ENCODE data around the gene SATB1. TPM values are rescaled to one million over a fixed set of nuclear protein-coding genes. Genes with fewer than 3 reads are reported as not detected.

SATB1 gene
- total RNA-seq, 1 experiment from 2014 or later, result 2.6 TPM

GRCh38 chr3:18402239-18402799 is 22.8 kb downstream of the SATB1 start:
- DNase-seq (ENCODE audit: low read depth), result no peak

GRCh38 chr3:18401300-18401961 is 23.7 kb downstream of the SATB1 start:
- DNase-seq (ENCODE audit: low read depth), result no peak

GRCh38 chr3:18398448-18398847 is 26.7 kb downstream of the SATB1 start:
- no peak for DNase-seq (ENCODE audit: low read depth)

GRCh38 chr3:18396428-18396827 is 28.7 kb downstream of the SATB1 start:
- DNase-seq (ENCODE audit: low read depth), result no peak

GRCh38 chr3:18394384-18394995 is 30.6 kb downstream of the SATB1 start:
- DNase-seq (ENCODE audit: low read depth), result no peak

- peak; percentile 8 for DNase-seq (ENCODE audit: low read depth)
These were observed 31.2 kb downstream of the SATB1 start for GRCh38 chr3:18393906-18394305.

- no peak for DNase-seq (ENCODE audit: low read depth)
These were observed 35.0 kb downstream of the SATB1 start for GRCh38 chr3:18390024-18390660.

GRCh38 chr3:18389108-18389733 is 35.9 kb downstream of the SATB1 start:
- peak; percentile 5 for DNase-seq (ENCODE audit: low read depth)

GRCh38 chr3:18386274-18386890 is 38.8 kb downstream of the SATB1 start:
- no peak for DNase-seq (ENCODE audit: low read depth)

GRCh38 chr3:18385706-18386105 is 39.4 kb downstream of the SATB1 start:
- no peak for DNase-seq (ENCODE audit: low read depth)

- DNase-seq (ENCODE audit: low read depth), result no peak
These were observed 42.3 kb downstream of the SATB1 start for GRCh38 chr3:18382760-18383369.

GRCh38 chr3:18379647-18380046 is 45.5 kb downstream of the SATB1 start:
- no peak for DNase-seq (ENCODE audit: low read depth)

GRCh38 chr3:18378218-18378617 is 46.9 kb downstream of the SATB1 start:
- DNase-seq (ENCODE audit: low read depth), result no peak

- no peak for DNase-seq (ENCODE audit: low read depth)
These were observed 48.5 kb downstream of the SATB1 start for GRCh38 chr3:18376682-18377081.

GRCh38 chr3:18372786-18373405 is 52.2 kb downstream of the SATB1 start:
- DNase-seq (ENCODE audit: low read depth), result no peak

GRCh38 chr3:18370672-18371071 is 54.5 kb downstream of the SATB1 start:
- no peak for DNase-seq (ENCODE audit: low read depth)

- DNase-seq (ENCODE audit: low read depth), result no peak
These were observed 55.5 kb downstream of the SATB1 start for GRCh38 chr3:18369551-18370185.

- DNase-seq (ENCODE audit: low read depth), result no peak
These were observed 58.9 kb downstream of the SATB1 start for GRCh38 chr3:18366258-18366657.

- DNase-seq (ENCODE audit: low read depth), result no peak
These were observed 61.8 kb downstream of the SATB1 start for GRCh38 chr3:18363338-18363737.

GRCh38 chr3:18357747-18358146 is 67.4 kb downstream of the SATB1 start:
- no peak for DNase-seq (ENCODE audit: low read depth)

Data from LHCN-M2 (cell line).